K562 (cell line): Measurements from ENCODE around the gene SGSH. TPM values are rescaled to one million over a fixed set of nuclear protein-coding genes. Genes with fewer than 3 reads are reported as not detected.

Source experiments
- ARID2 ChIP-seq: fragments of 450-650 bp; IDR thresholded peaks from 2 replicates; pipeline ENCODE4 v1.6.1; 2017; ENCODE audit warnings: antibody characterized with exemption, mild to moderate bottlenecking
- EHMT2 ChIP-seq: fragments of 450-650 bp; IDR thresholded peaks from 2 replicates; pipeline ENCODE4 v1.6.1; 2018; ENCODE audit warnings: antibody characterized with exemption
- HINFP ChIP-seq: fragments of 450-650 bp; conservative IDR thresholded peaks from 2 replicates; pipeline ENCODE4 v1.6.1; 2016; ENCODE audit warnings: missing genetic modification characterization, low read depth, mild to moderate bottlenecking, control low read depth, missing compliant biosample characterization
- RB1 ChIP-seq: fragments of 450-650 bp; IDR thresholded peaks from 2 replicates; pipeline ENCODE4 v1.6.1; 2017; ENCODE audit warnings: low read depth, mild to moderate bottlenecking
- REST ChIP-seq, 2 experiments: fragments of 450-650 bp; formaldehyde crosslinking in 1 of 2; IDR thresholded peaks; 2 replicates each; pipeline versions ENCODE4 v1.4.0 to v1.6.1; 2014 to 2020; ENCODE audit warnings: mild to moderate bottlenecking in 2 of 2, borderline replicate concordance in 1 of 2, low read depth in 1 of 2
- SIN3B ChIP-seq: fragments of 450-650 bp; IDR thresholded peaks from 2 replicates; pipeline ENCODE4 v1.6.1; 2017; ENCODE audit warnings: low read depth, mild to moderate bottlenecking, moderate library complexity
- SMC3 ChIP-seq: conservative IDR thresholded peaks from 2 replicates; pipeline ENCODE4 v1.6.1; 2011; ENCODE audit warnings: low read depth, low read length, improper control_type of control experiment; ENCODE audit not compliant: insufficient read depth
- ZFP91 ChIP-seq: sonication (generic); formaldehyde crosslinking; IDR thresholded peaks from 2 replicates; pipeline ENCODE4 v1.8.0; 2022; ENCODE audit warnings: mild to moderate bottlenecking, missing genetic modification reagents
- polyA plus RNA-seq, 8 experiments: library from polyadenylated mRNA; depleted of rRNA in 4 of 8; stranded (reverse) in 5 of 8; unstranded in 3 of 8; fragments of >200 nt; fragmentation: Nextera tagmentation in 2 of 8; fragmentation: Illumina TruSeq in 1 of 8; extraction: Ambion mirVana in 2 of 8; extraction: Trizol in 1 of 8; gene quantifications; 2 replicates each; pipeline versions ENCODE4 v1.2.1 to v1.2.3, GENCODE V29; 2011 to 2014; ENCODE audit warnings: inconsistent platforms in 1 of 8, missing spikeins in 1 of 8
- total RNA-seq, 7 experiments: library from RNA; depleted of rRNA in 6 of 7; stranded (reverse); fragments of >200 nt in 6 of 7; fragmentation: Illumina TruSeq in 2 of 7; extraction: Trizol in 2 of 7; gene quantifications; 2 replicates each; pipeline versions ENCODE4 v1.2.1 to v1.2.3, GENCODE V29; 2011 to 2021; ENCODE audit warnings: low replicate concordance in 1 of 7

The SGSH gene
- total and polyA plus RNA-seq, 9 of the 15 experiments (the other 6 are each of a cell fraction or from before 2014, with no cell fraction given): 0.25 to 15.7 (median 4.9) TPM

DNA sequence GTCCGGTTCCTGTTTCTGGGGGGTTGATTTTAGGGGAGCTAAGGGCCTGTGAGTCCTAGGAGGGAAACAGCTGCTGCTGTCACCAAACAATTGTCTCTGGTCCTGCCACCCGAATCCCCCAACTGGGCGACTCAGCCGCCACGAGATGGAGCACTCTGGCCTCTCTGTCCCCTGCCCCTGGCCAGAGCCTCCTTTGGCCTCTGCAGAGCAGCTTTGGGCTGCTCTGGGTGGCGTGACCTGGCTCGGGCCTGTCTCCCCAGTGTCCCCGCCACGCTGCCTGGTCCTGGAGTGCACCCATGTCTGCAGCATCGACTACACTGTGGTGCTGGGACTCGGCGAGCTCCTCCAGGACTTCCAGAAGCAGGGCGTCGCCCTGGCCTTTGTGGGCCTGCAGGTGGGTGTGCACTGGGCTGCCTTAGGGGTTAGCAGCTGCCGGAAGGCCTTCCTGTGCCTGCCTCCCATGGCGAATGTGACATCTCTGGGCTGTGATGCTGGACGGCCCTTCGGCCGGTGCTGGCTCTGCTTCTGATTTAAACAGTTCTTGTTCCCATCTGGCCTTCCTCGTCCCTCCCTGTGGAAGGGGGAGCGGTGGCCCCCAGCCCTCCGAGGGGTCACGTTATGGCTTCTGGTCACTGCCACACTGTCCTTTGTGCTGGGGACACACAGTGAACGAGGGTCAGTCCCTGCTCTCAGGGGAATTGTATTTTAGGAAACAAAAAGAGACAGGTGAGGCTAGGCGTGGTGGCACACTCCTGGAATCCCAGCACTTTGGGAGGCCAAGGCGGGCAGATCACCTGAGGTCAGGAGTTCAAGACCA lies 29.0 kb upstream of the SGSH start (continued):
- TF ChIP-seq HINFP (tag): no peak
- peak; percentile 29; the same call in 1 of the 2 replicates for TF ChIP-seq SMC3
- TF ChIP-seq RB1: peak; percentile 51; the same call in 1 of the 2 replicates
- 0 out of 2 replicates have a peak, but pooled peaks have one; percentile 34 for TF ChIP-seq ARID2
- no peak for TF ChIP-seq SIN3B
- no peak for TF ChIP-seq ZFP91 (CRISPR knock-in tag)
- no peak for TF ChIP-seq EHMT2
- peak; percentile 85 for TF ChIP-seq REST (IDR thresholded peaks at IDR 0.05; ENCODE audit: borderline replicate concordance)
- no peak for TF ChIP-seq REST (CRISPR knock-in tag; IDR thresholded peaks at IDR 0.05; ENCODE audit: low read depth)
